H1 (cell line): ENCODE measurements around the gene TMEM151B. TPM values are rescaled to one million over a fixed set of nuclear protein-coding genes. Genes with fewer than 3 reads are reported as not detected.

ENCODE experiments used
- ASH2L ChIP-seq: fragments of 200-600, 300-600 bp; sonication (generic); IDR thresholded peaks from one replicate; pipeline ENCODE4 v1.7.1; 2017; ENCODE audit warnings: low read length
- BRCA1 ChIP-seq: IDR thresholded peaks from 2 replicates; pipeline ENCODE4 v1.6.1; 2012; ENCODE audit warnings: low read depth, low read length, improper control_type of control experiment
- CTBP2 ChIP-seq: IDR thresholded peaks from 2 replicates; pipeline ENCODE4 v1.7.0; 2011; ENCODE audit warnings: borderline replicate concordance, mild to moderate bottlenecking, moderate library complexity, mixed read lengths, low read length; ENCODE audit not compliant: insufficient read depth, insufficient read length
- EZH2 ChIP-seq: fragments of 200-600 bp; sonication (generic); IDR thresholded peaks from 2 replicates; pipeline ENCODE4 v1.7.1; 2012; ENCODE audit warnings: low read depth, mild to moderate bottlenecking, moderate library complexity, low read length, inconsistent platforms; ENCODE audit not compliant: severe bottlenecking
- KDM1A ChIP-seq: fragments of 200-600, 300-600 bp; sonication (generic); IDR thresholded peaks from 2 replicates; pipeline ENCODE4 v1.7.1; 2016; ENCODE audit warnings: mild to moderate bottlenecking, low read length, borderline replicate concordance
- NANOG ChIP-seq: IDR thresholded peaks from 2 replicates; pipeline ENCODE4 v1.6.1; 2011; ENCODE audit warnings: low read length, low read depth, mild to moderate bottlenecking, inconsistent platforms; ENCODE audit not compliant: insufficient read depth, poor library complexity, severe bottlenecking
- NRF1 ChIP-seq: IDR thresholded peaks from 2 replicates; pipeline ENCODE4 v1.6.1; 2011; ENCODE audit warnings: mild to moderate bottlenecking, low read depth, low read length, improper control_type of control experiment
- POLR2A ChIP-seq, 2 experiments: IDR thresholded peaks; 1 replicate in 1 of 2; 2 replicates in 1 of 2; pipeline ENCODE4 v1.6.1; 2011; ENCODE audit warnings: low read depth in 2 of 2, low read length in 2 of 2, mild to moderate bottlenecking in 2 of 2; ENCODE audit errors: control extremely low read depth in 1 of 2
- POLR2AphosphoS5 ChIP-seq: IDR thresholded peaks from 2 replicates; pipeline ENCODE4 v1.6.1; 2011; ENCODE audit warnings: low read depth, low read length
- RBBP5 ChIP-seq: IDR thresholded peaks from 2 replicates; pipeline ENCODE4 v1.7.1; 2012; ENCODE audit warnings: low read depth, mild to moderate bottlenecking, inconsistent platforms, low read length, moderate library complexity, borderline replicate concordance
- RFX5 ChIP-seq: IDR thresholded peaks from 2 replicates; pipeline ENCODE4 v1.6.1; 2011; ENCODE audit warnings: low read depth, low read length, improper control_type of control experiment, borderline replicate concordance
- SIRT6 ChIP-seq: IDR thresholded peaks from one replicate; pipeline ENCODE4 v1.7.1; 2012; ENCODE audit warnings: low read length, inconsistent platforms
- SP2 ChIP-seq: IDR thresholded peaks from 2 replicates; pipeline ENCODE4 v1.6.1; 2012; ENCODE audit warnings: mild to moderate bottlenecking, low read length, inconsistent platforms
- SP4 ChIP-seq: IDR thresholded peaks from 2 replicates; pipeline ENCODE4 v1.6.1; 2012; ENCODE audit warnings: low read length, inconsistent platforms
- SRF ChIP-seq: IDR thresholded peaks from 2 replicates; pipeline ENCODE4 v1.6.1; 2011; ENCODE audit warnings: mild to moderate bottlenecking, low read depth, low read length, moderate library complexity
- TAF1 ChIP-seq: IDR thresholded peaks from 2 replicates; pipeline ENCODE4 v1.6.1; 2011; ENCODE audit warnings: mild to moderate bottlenecking, low read depth, low read length
- TCF12 ChIP-seq: IDR thresholded peaks from 2 replicates; pipeline ENCODE4 v1.6.1; 2011; ENCODE audit warnings: low read depth, mild to moderate bottlenecking, low read length
- TEAD4 ChIP-seq: IDR thresholded peaks from 2 replicates; pipeline ENCODE4 v1.6.1; 2012; ENCODE audit warnings: low read depth, low read length, inconsistent platforms, mixed read lengths
- YY1 ChIP-seq: IDR thresholded peaks from 2 replicates; pipeline ENCODE4 v1.6.1; 2011; ENCODE audit warnings: low read depth, mild to moderate bottlenecking, low read length
- polyA plus RNA-seq, 7 experiments: library from polyadenylated mRNA; depleted of rRNA in 3 of 7; stranded (reverse) in 5 of 7; unstranded in 2 of 7; fragments of >200 nt in 5 of 7; fragments of 200-250 nt in 2 of 7; gene quantifications; 1 replicate in 5 of 7; 2 replicates in 1 of 7; 4 replicates in 1 of 7; pipeline versions ENCODE4 v1.2.1 to v1.2.3, GENCODE V29; 2011 to 2013; ENCODE audit warnings: missing spikeins in 2 of 7, mixed read lengths in 2 of 7
- total RNA-seq: library from RNA; stranded (reverse); fragmentation: NEBNext Ultra II Directional; extraction: Animal tissue kit (Norgen Biotek cat#: 25700); gene quantifications from 2 replicates; pipeline ENCODE4 v1.2.1, GENCODE V29; 2021
- TF ChIP-seq, protein P1 (sequence below): IDR thresholded peaks from 2 replicates; pipeline ENCODE4 v1.6.1; 2012; ENCODE audit warnings: inconsistent platforms
- TF ChIP-seq, protein P2 (sequence below): IDR thresholded peaks from 2 replicates; pipeline ENCODE4 v1.6.1; 2011; ENCODE audit warnings: low read depth, mild to moderate bottlenecking, low read length; ENCODE audit not compliant: insufficient read depth

TMEM151B gene
- total and polyA plus RNA-seq, 2 of the 8 experiments (the other 6 are each of a cell fraction or from before 2014, with no cell fraction given), result 8.0 to 15.5 TPM

DNA sequence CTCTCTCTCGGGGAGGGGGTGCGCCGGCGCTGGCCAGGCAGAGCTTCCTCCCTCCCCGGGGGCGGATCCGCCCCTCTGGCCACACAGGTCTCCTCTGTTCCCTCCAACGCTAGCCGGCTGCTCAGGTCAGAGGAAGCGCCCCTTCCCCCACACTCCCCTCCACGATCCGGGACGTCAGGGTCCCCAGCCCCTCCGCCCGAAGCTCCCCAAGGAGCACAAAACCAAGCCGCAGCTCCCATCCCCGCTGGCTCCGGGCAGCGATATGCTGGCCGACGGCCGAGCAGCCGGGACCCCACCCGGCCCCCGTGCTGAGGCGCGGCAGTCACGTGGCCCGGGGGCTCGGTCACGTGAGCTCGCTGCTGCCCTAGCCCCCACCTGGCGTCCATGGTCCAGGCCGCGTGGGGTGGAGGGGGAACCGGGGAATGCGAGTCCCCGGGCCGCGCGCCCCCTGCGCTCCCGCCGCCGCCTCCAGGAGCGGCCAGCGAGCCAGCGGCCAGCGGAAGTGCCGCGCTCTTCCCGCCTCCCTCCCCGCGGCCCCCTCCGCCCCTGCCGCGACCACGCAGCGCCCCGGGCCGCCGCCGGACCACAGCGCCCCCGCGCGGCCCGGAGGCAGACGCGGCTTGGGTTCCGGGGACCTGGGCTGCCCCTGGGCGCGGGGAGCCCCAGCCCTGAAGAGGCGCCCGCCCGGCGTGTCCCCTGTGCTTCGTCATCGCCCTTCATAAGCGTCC lies 13.1 kb upstream of the TMEM151B start, which contains the start of gene SLC35B2 (continued):
- TF ChIP-seq SP4 (peak; percentile 94; the same call in 1 of the 2 replicates), SIRT6 (no peak), TCF12 (no peak), KDM1A (no peak), EZH2 (no peak), RFX5 (no peak), SP2 (no peak), NANOG (no peak), POLR2A (IDR thresholded peaks at IDR 0.05; ENCODE audit: control extremely low read depth in 1 of 2, low read depth in 2 of 2, low read length in 2 of 2) (peak in 1 of 2 experiments; percentile 67; a peak in 1 of 3 replicates), POLR2AphosphoS5 (no peak; the same call in 1 of the 2 replicates), BRCA1 (no peak), TAF1 (peak; percentile 97), SRF (no peak), NRF1 (no peak), YY1 (peak; percentile 50; the same call in 1 of the 2 replicates), ASH2L (peak; percentile 87), RBBP5 (peak; percentile 53; the same call in 1 of the 2 replicates), CTBP2 (no peak), TEAD4 (peak; percentile 45; the same call in 1 of the 2 replicates)
- TF ChIP-seq, protein P1, sequence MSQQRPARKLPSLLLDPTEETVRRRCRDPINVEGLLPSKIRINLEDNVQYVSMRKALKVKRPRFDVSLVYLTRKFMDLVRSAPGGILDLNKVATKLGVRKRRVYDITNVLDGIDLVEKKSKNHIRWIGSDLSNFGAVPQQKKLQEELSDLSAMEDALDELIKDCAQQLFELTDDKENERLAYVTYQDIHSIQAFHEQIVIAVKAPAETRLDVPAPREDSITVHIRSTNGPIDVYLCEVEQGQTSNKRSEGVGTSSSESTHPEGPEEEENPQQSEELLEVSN, result peak; percentile 50; the same call in 1 of the 2 replicates
- TF ChIP-seq, protein P2, sequence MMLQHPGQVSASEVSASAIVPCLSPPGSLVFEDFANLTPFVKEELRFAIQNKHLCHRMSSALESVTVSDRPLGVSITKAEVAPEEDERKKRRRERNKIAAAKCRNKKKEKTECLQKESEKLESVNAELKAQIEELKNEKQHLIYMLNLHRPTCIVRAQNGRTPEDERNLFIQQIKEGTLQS, result peak; percentile 98
